ENCODE data around the gene CCDC117.

DNA sequence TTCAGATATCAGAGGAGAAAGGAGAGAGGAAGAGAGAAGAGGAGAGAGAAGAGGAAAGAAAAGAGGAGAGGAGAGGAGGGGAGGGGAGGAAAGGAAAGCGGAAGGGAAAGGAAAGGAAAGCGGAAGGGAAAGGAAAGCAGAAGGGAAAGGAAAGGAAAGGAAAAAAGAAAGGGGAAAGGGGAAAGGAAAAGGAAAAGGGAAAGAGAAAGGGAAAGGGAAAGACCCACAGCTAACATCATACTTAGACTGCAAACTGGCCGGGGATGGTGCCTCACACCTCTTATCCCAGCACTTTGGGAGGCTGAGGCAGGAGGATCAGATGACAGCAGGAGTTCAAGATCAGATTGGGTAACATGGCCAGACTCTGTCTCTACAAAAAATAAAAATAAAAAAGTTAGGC lies 42.3 kb upstream of the CCDC117 start:
- TF ChIP-seq, protein P1, sequence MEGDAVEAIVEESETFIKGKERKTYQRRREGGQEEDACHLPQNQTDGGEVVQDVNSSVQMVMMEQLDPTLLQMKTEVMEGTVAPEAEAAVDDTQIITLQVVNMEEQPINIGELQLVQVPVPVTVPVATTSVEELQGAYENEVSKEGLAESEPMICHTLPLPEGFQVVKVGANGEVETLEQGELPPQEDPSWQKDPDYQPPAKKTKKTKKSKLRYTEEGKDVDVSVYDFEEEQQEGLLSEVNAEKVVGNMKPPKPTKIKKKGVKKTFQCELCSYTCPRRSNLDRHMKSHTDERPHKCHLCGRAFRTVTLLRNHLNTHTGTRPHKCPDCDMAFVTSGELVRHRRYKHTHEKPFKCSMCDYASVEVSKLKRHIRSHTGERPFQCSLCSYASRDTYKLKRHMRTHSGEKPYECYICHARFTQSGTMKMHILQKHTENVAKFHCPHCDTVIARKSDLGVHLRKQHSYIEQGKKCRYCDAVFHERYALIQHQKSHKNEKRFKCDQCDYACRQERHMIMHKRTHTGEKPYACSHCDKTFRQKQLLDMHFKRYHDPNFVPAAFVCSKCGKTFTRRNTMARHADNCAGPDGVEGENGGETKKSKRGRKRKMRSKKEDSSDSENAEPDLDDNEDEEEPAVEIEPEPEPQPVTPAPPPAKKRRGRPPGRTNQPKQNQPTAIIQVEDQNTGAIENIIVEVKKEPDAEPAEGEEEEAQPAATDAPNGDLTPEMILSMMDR (conservative IDR thresholded peaks at IDR 0.05 in 1 of 2, IDR thresholded peaks at IDR 0.05 in 1 of 2; ENCODE audit: low read depth in 1 of 2, low read length in 2 of 2), result no peak
- TF ChIP-seq EZH2 (IDR thresholded peaks at IDR 0.05; ENCODE audit: low read length, missing control alignments), result no peak
